Stimulated activated CD4-positive, alpha-beta T cell treated with anti-CD3 and anti-CD28 coated beads, Interleukin-4, amount 100 ng/mL, for 4 hours (primary cell): ENCODE data around the gene FARP1.

ENCODE experiments used
- DNase-seq, 2 experiments: peaks; one replicate each; pipeline ENCODE4 v3.0.0-alpha.2; 2020

Gene FARP1

DNA sequence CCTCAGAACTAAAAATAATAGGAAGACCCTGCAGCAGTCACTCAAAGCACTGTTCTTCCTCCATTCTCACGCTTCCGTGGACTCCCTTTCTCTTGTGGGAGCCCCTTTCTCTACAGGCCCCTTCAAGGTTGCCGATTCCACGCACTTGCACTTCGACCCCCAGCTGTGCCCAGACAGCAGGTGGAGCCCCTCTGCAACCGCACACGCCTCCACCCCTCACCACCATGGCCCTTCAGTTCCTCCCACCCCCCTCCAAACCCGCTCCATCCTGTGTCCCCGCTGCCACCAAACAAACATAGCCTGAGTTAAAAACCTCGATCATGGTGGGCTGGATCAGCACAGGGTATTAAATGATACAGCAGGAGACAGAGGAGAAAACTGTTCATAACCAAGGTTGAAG is 331.4 kb downstream of the FARP1 start:
- DNase-seq: no peak

DNA sequence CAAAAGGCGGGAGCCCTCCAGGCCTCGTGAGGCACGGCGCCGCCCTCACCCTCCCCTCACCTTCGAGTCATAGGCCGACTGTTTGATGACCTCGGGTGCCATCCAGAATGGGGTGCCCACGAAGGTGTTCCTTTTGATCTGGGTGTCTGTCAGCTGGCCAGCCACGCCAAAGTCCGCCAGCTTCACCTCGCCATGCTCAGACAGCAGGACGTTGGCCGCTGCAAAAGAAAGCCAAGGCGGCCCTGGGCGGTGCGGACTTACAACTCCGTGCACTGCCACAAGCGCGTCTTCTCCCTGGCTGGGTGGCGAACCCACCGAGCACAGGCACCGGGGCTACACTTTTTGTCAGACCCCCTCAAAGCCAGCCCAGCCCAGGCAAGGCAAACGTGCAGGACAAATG is 331.9 kb downstream of the FARP1 start:
- no peak for DNase-seq

DNA sequence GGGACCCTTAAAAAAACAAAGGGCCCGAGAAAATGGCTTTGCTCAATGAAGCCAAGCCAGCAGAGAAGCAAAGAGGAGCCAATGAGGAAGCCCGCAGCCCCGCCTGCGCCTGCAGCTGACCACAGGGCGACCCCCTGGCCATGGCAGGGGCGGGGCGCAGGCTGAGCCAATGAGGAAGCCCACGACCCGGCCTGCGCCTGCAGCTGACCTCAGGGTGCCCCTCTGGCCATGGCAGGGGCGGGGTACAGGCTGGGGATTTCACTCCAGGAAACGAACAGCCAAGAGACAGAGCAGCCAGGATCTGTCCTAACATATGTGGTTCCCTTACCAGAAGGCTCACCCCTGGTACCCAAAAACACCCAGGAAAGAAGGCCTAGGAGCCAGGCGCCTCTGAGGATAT is 332.6 kb downstream of the FARP1 start:
- DNase-seq: no peak

DNA sequence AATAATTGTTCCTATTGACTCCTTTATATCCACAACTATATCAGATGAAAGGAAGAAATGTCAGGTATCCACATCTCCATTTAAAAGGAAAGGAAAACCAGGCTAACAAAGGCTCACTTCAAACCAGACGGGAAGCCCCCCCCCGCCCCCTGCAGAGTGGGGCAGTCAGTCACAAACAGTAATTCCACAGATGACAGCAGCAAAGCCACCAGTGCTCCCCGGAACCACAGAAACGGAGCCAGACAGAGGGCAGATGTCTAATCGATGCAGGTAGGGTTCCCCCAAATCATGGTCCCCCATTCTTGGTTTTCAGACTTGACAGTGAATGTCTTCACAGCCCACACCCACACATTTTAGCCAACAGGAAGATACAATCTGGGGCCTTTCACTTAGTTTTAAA is 333.2 kb downstream of the FARP1 start:
- peak; percentile 28 to 43 for DNase-seq

DNA sequence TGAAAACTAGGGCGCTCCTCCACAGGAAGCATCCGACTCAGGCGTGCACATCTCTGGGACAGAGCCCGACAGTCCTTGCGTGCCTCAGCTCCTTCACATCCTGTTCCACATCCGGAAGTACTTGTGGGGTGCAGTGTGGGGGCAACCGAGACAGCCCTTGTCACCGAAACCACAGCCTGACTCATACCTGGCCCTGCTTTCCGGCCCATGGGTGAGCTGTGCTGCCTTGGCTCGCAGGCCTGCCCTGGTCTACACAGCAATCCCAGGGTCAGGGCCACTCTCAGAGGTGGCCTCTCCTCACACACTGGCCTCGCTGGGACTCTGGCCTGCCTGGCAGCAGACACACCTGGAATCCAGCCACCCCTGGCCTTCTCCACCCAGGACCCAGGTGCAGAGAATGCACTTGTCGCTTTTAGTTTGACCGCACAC is 333.7 kb downstream of the FARP1 start:
- peak; percentile 73 to 92 for DNase-seq

DNA sequence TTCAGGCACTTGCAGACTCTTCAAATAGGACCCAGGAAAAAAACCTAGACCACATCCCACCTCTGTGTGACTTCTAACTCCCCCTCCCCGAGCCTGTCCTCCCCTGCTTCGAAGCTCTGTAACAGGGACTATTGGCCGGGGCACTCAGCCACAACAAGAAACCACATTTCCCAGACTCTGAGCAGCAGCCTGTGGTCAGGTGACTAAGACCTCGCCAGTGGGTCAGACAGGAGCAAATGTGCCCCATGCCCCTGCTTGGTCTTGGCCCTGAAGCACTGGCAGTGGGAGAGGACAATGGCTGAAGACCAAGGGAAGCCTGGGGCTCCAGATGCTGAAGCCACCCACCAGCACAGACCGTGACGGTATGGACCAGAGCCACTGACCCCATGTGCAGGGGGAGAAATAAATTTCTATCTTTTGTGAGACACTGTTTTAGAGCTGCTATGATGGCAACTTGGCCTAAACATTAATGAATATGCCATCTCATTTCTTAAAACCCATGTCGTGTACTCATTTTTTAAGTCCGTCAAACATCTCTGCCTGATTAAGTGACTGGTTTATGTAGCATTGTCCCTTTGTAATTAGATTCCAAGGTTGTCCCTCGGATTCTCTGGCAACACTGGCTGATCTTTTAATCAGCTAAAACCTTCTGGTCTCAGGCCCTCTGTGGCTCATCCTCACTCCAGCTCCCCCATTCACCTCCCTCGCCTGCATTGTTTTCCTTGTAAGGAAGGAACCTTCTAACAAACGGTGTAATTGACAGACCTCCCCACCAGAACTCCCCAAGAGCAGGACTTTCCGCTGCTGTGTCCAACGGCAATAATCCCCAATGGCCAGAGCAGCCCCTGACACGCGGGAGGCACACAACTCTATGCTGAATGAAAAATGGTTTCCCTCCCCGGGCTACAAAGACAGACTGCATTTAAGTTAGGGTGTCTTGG is 335.6 kb downstream of the FARP1 start:
- no peak for DNase-seq

DNA sequence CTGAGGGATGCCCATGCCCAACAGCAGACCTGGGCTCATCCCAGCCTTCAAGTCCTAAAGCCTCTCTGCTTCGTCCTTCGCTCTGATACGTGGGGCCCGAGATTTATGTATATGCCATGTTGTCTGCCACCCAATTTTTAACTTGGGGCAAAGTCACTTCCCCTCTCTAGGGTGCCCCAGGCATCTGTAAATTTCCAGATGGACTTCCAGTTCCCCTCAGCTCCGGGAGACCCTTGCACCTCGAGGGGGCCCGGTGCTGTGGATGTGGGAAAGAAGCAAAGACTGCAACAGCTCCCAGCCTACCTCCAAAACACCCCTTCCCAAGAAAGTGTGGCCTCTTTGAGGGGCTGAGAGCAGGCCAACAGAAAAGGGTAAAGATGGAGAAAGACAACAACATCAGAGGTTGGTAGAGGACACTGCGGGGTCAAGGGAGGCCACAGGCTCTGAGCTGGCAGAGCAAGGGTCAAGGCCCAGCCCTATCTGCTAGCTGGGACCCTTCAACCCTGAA is 336.7 kb downstream of the FARP1 start:
- no peak for DNase-seq

DNA sequence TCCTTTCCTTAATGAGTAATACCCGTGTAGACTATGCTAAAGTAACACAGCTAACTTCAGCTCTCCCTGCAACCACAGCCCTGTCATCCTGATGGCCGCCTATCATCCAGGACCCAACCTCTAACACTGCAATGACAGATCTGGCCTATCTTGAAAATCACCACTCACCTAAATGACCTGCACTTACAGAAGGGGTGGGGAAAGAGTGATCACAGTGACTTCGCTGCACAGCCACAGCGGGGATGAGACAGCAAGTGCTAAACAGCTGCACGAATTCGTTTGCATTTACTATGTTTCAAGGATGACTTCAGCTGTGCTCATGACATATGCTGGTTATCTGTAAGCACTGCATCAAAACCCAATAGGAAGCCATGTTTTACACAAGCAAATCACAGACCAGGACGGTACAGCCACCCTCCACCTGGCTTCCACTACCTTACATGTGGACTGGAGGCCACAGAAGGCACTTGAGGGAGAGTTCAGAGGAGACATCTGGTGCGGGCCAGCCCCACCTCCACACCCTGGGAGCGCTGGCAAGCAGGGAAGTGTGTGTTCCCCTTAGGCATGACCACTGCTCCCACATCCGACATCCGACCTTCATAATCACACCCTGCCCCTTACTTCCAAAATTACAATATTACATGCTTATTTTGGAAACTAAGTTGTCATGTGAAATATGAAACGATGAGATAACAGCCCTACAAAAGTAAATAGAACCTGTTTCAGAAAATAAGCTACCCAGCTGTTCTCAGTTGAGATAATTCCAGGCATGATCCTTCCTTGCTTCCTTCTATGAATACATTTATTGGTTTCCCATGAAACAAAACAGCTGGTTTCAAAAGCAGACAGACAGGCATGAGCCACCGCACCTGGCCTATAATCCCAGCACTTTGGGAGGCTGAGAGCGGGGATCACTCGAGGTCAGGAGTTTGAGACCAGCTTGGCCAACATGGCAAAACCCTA is 338.3 kb downstream of the FARP1 start:
- no peak for DNase-seq

DNA sequence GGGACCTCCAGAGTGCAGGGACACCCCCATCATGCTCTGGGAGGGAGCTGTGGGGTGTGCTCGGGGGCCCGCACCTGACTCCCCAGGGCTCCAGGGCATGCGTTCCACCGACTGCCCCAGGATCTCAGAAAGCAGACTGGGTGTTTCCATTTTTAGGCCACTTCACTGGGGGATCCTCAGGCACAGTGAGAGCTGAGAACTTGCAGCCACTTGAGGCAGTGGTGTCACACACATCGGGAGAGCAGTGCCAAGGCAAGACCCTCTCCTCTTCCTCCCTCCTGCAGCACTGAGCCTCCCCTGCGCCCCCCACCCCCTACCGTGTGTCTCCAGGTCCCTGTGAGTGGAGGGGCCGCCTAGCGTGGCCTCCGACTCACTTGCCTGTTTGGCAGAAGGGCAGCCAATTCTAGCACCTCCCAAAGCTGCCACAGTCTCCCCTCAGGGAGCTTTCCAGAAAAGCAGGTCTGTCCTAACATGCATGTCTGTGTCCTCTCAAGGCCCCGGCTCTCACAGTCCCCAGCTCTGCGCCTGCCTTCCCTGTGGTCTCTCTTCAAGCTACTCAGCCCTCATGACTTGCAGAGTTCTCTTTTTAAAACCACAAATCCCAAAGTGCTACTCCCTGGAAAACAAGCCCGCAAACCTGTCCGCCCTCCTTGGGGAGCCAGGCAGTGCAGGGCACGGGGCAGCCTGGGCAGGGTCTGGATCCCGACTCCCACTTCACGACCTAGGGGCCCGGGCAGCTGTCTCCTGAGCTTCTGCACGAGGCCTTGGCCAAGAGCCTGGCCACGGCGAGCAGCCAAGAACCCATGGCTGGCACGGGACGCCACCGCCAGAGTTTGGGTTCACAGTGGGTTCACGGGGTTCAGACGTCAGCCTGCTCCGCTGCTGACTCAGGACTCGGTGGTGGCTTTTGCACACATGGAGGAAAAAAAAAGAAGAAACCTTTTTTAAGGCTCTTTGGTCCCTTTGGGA is 339.9 kb downstream of the FARP1 start:
- DNase-seq: no peak

DNA sequence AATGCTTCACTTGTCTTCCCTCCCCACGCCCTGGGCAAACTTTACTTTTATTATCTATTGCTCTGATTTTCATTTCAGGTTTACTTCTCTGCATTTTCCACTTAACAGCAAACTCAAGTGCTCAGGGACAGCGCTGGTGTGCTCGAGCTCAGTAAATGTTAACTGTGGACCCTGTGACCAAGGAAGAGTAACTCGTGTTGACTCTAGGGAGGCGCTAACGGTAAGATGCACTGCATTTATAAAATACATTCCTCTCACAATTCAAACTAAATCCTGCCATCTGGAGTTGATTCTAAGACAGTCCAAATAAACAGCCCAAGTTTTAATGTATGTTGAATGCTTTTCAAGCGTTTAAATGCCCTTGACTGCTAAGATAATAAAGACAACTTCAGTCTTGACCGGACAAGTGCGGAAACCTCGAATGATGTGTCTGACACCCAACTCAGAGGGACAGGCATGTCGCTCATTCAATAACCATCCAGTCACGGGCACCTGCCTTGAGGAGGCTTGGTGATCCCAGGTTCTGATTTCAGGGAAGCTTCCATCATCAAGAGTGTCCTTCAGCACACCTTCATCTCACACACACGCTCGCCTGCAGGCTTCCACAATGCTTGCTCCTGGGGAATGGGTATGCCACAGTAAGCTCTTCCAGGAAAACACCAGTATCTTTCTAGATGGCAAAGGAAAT is 340.9 kb downstream of the FARP1 start:
- DNase-seq: no peak

DNA sequence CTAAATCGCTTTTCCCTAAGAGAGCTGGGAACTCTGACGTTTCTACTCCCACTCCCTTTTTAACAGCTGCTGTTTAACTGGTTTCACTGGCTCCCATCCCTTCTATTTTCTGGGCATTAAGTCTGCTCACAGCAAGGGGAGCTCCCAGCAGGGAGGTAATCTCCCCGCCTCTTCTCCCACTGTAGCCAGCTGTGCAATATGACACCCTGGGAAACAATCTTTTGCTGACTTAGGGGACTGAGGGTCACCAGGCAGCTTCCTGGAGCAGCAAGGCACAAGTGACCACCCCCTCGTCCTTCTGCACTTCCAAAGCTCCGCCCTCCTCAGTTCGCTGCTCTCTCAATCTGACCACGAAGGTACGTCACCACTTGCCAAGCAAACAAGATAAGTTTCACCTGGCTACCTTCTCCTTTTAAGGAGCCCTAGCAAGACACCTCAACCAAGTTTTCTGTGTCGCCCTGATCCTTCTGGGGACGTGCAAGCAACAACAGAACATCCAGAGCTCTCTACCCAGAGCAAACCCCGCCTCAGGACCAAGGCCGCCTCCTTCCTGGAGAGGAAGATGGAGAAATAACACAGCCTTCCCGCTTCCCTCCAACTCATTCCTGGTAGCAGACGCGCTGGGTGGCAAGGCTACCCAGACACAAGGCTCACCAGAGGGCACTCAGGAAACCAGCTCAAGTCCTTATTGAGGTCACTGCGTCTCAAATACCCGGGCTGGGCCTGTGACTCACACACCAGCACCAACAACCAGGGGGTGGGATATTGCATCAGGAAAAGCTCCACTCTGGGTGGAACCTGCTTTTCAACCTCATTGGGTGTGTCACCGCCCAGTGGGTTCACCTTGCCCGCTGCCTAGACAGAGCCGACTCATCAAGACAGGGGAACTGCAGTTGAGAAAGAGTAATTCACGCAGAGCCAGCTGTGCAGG is 341.7 kb downstream of the FARP1 start:
- DNase-seq: peak; percentile 25 to 74

DNA sequence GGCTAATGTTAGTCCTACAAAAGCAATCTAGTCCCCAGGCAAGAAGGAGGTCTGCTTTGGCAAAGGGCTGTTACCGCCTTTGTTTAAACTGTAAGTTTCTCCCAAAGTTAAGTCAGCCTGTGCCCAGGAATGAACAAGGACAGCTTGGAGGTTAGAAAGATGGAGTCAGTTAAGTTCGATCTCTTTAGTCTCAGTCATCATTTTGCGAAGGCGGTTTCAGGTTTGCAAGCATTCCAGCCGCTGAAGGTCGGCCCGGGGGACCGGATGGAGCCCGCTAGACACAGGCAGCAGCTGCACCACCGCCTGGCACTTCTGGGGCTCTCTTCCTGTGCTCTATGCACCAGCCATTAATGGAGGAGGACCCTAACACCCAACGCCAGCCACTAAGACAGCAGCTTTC is 342.7 kb downstream of the FARP1 start:
- DNase-seq: no peak

DNA sequence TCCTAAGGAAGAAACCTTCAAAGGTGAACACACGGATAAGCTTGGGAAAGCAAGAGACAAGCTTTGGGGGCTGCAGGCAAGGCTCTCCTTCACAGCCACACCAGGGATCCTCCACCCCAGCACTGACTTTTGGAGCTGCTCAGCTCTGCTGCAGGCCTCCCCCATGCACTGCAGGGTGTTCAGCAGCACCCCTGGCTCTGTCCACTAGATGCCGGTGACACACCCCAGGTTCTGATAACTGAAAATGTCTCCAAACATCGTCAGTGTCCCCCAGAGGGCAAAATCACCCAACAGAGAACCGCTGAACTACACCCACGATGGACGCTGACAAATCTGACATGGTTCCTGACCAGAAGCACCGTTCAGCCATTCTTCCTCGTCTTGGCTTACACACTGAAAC is 343.5 kb downstream of the FARP1 start:
- no peak for DNase-seq

DNA sequence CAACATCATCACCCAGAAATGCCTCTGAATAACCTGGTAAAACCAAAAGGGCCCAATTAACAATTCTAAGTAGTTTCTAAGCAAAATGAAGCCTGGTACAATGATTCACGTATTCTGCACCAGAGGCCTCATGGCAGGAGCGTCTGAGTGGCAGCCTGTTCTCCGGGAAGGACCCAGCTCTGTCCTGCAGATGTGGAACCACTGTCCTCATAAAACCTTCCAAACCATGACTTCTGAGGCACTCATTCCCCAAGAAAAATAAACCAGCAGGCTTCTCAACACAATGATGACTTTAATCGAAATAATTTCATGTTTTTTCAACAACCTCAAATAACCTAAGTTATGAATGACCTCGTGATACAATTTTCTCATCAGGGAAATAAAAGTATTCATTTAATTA is 344.1 kb downstream of the FARP1 start:
- DNase-seq: no peak

DNA sequence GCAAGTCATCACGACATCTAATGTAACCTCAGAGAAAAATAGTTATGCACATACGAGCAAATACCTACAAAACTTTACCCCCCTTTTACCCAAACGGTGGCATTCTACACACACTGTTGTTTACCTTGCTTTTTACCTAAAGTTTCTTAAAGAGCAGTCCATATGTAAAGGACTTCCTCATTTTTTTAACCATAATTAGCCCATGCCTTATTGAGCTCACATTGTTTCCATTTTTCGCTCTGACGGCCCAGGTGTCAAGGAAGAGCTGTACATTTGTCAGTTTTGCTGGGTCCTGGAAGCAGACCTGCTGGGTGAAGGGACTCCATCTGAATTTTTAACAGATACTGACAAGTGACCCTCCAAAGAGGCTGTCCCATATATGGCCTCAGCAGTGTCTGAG is 344.6 kb downstream of the FARP1 start:
- DNase-seq: no peak

DNA sequence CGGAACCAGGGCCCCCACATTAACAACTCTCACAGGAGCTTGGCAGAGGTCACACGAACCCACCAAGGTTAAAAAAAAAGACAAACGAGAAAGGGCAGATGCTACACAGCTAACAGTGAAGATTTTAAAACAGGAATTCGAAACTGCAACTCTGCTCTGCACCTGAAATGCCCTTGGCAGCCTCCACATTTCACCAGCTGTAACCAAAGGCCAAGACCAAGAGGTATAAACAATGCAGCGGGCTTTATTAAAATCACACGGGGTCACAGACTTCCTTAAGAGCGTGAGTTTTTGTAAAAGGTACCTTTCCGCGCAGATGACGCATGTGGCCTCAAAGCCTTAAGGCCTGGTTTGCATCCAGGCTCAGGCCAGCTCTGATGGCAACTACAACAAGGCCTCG is 345.8 kb downstream of the FARP1 start:
- DNase-seq: no peak

DNA sequence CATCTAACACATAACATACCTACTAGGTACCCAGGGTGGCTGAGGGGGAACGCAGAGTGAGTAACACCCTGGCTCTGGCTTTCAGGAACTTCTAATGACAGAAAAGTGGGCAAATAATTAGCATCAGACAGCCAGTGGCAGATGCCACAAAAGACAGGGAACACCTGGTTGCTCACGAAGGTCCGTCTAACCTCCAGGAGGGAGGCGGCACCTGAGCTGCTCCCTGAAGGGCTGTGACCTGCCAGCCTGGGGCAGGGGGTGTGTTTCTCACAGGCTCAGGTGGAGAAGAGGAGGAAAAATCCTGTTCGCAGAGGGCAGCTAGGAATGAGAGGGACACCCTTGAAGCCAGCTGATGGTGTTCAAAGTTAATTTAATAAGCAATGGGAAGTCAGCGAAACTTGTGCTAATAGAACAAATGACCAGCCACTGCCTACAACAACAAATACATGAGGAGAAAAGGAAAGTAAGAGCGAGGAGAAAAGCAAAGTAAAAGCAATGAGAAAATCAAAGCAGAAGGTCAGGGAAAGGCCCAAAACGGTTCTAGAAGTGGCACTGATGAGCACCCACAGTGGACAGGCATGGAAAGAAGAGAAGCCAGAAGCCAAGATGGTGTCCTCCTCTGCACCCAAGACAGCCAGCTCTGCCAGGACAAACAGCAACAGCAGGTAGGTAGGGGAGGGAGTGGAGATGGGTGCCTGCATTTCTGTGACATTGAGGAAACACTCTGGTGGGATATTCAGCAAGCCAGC is 346.7 kb downstream of the FARP1 start:
- DNase-seq: no peak

DNA sequence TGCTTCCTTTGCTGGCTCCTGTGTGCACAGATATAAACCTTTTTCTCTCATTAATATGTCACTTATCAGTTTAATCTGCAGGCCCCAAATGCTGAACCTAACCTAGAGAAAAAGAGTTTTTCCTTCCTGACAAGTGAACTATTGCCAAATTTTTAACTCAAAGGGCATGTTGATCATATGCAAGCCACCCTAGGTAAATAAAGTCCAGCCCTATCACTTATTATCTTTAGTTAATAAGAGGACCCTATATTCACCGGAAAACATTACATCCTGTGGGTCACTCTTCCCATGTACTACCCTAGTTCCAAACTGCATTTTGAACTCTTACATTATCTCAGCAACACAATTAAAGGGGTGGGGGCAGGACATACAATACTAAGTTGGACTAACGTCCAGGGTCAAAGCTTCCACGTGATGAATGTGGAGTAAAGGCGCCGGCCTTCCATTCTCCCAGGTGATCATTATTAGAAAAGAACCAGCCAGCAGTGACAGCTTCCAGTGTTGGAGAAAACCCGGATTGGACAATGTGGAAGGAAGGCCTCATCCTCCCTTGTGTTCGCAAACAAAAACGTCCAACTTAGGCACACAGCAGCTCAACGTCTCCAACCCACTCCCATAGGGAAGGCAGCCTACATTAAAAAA is 347.4 kb downstream of the FARP1 start:
- DNase-seq: no peak

DNA sequence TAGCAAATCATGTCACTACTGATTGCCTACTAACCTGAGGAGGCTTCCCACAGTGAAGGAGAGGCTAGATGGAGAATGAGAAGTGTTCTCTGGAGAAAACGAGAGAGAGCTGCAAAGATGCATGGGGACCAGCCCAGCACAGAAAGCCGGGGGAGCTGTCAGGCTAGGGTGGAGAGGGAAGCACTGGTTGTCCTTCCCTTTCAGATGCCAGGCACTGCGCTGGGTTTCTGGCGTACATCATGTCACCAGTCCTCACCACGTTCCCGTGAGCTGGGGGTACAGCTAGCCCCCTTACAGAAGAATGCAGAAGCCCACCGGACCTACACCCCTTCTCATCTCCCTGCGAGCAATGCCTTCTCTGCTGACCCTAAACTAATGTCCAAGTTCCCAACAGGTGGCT is 348.0 kb downstream of the FARP1 start:
- no peak for DNase-seq
